ENCODE measurements around the gene PRSS35.
"Not testable (repeated sequence)": the region's sequence is repeated elsewhere in the genome, so short reads cannot be mapped to it uniquely, and the experiment has no call there.

PRSS35 gene

DNA sequence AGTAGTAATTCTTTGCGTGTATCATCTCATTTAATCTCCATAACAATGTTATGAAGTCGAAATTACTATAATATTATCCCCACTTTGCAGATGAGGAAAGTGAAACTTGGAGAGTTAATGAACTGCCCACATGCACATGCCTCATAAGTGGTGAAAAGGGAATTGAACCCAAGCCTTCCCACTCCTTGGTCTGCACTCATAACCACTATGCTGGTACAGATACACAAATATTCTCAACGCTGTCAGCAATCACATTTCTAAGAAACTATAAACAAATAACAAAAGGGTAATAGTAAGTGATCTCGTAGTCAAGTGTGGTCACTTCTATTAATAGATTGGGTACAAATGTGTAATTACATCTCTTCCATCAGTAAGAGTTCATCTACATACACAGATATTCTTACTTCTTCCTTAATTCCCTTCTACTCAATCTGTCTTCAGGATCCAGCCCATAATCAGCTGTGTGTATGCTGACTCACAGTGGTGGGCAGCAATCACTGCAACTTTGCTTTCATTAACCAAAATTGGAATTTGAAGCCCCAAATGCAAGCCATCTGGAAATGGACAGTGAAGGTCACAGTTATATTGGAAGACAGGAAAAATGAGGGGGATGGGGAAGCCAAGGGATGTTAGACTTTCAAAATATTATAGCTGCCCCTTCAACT is 6.6 kb downstream of the PRSS35 start:
- DNase-seq (ENCODE audit: low read depth) = no peak

DNA sequence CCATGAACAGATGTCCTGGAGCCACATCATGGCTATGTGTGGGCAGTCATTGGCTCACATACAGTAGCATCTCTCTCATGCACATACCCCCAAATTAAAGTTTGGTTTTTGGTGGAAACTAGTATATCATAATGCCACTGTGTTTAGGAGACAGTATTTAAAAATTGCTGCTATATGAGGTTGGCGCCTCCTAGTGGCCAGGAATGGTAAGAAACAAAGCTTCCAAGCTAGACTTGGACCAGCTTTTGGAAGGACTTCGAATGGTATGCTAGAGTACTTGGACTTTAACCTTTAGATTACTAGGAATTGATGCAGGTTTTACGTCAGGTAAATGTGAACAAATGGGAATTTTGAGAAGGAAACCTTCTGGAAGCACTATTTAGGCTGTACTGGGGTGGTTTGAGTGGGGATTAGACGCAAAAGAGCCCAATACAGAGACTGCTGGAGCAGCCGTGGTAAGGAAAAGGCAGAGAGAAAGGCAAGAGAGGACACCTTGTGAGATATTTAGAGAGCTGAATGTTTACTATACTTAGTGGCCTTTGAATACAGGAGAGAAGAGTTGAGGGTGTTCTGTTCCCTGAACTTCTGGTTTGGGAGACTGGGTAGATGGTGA is 23.8 kb downstream of the PRSS35 start:
- DNase-seq (ENCODE audit: low read depth) = no peak

DNA sequence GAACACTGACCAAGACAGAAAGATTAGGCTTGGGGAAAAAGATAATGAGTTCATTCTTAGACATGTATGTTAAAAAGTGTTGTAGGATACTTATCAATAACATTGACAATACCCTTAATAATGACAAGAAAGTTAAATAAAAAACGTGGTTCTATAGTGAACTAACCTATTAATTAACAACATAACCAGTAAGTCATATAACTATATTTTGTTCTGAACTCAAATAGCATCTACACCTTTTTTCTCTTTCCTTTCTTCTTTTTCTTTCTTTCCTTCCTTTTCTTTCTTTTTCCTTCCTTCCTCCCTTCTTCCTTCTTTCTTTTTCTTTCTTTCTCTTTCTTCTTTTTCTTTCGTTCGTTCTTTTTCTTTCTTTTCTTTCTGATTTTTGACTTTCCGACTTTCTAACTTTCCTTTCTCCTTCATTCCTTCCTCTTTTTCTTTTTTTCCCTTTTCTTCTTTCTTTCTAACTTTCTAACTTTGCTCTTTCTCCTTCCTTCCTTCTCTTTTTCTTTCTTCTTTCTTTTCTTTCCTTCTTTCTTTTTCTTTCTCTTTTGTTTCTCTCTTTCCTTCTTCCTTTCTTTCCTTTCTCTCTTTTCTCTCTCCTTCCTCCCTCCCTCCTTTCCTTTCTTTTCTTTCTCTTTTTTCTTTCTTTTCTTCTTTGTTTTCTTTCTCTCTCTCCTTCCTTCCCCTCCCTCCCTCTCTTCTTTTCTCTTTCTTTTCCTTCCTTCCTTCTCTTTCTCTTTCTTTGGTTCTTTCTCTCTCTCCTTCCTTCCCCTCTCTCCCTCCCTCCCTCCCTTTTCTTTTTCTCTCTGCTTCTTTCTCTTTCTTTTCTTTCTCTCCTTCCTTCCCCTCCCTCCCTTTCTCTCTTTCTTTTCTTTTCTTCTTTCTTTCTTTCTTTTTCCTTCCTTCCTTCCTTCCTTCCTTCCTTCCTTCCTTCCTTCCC is 24.6 kb downstream of the PRSS35 start:
- DNase-seq (ENCODE audit: low read depth) = no peak

DNA sequence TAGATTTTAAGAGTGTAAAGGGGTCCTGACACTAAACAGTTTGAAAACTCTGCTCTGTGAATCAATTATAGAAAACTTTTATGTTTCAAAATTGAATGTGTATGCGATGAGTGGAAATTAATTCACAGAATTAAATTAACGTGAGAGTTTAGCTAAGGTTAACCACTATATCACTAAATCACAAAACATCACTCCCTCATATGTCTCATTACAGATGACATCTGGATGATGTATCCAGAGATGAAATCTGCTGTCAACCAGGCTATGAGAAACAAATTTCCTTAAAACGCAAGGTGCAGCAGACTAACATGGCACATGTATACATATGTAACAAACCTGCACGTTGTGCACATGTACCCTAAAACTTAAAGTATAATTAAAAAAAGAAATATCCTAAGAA is 27.3 kb downstream of the PRSS35 start:
- no peak for DNase-seq (ENCODE audit: low read depth)

DNA sequence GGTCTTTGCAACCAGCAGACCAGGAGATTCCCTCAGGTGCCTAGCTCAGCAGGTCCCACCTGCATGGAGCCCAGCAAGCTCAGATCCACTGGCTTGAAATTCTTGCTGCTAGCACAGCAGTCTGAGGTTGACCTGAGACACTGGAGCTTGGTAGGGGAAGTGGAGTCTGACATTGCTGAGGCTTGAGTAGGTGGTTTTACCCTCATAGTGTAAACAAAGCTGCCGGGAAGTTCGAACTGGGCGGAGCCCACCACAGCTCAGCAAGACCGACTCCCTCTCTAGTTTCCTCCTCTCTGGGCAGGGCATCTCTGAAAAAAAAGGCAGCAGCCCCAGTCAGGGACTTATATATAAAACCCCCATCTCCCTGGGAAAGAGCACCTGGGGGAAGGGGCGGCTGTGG is 34.3 kb downstream of the PRSS35 start:
- DNase-seq (ENCODE audit: low read depth) = no peak

DNA sequence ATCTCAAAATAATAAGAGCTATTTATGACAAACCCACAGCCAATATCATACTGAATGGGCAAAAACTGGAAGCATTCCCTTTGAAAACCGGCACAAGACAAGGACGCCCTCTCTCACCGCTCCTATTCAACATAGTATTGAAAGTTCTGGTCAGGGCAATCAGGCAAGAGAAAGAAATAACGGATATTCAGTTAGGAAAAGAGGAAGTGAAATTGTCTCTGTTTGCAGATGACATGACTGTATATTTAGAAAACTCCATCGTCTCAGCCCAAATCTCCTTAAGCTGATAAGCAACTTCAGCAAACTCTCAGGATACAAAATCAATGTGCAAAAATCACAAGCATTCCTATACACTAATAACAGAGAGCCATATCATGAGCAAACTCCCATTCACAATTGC is 38.1 kb downstream of the PRSS35 start:
- not testable (repeated sequence) for DNase-seq (ENCODE audit: low read depth)

DNA sequence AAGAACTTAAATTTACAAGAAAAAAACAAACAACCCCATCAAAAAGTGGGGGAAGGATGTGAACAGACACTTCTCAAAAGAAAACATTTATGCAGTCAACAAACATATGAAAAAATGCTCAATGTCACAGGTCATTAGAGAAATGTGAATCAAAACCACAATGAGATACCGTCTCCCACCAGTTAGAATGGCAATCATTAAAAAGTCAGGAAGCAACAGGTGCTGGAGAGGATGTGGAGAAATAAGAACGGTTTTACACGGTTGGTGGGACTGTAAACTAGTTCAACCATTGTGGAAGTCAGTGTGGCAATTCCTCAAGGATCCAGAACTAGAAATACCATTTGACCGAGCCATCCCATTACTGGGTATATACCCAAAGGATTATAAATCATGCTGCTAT is 39.4 kb downstream of the PRSS35 start:
- DNase-seq (ENCODE audit: low read depth) = not testable (repeated sequence)

DNA sequence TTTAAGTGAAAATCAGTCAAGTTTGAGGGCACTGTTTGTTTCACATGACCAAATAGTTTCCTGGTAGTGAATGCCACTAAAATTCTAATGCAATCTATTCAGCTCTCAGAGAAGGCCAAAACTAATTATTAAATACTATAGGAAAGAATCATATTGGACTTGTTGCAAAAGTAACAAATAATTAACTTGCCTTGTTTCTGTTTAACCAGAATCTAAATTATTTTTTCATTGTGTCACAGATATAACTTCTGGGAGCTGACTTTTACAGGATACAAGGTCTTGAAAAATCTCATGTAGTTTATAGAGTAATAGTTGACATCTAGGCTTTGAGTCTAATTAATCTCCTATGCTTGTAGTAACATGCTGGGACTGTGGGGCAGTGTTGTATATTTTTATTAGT is 44.5 kb downstream of the PRSS35 start:
- no peak for DNase-seq (ENCODE audit: low read depth)

DNA sequence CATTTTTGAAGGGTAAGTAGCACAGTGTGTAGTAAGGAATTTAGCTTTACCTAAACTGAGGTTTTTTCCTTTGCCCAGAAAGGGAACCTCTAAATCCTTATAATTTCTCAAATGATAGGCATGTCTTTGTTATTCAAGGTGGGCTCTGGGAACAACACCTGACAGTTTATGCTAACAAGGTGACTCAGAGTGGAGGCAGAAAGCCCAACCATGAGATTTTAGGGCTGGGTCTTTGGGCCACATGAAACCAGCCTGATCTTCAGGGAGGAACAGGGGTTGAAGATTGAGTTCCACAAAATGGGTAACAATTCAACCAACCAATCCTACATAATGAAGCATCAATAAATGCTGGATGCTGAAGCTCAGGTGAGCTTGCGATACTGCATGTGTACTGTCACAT is 46.6 kb downstream of the PRSS35 start:
- DNase-seq (ENCODE audit: low read depth) = no peak

DNA sequence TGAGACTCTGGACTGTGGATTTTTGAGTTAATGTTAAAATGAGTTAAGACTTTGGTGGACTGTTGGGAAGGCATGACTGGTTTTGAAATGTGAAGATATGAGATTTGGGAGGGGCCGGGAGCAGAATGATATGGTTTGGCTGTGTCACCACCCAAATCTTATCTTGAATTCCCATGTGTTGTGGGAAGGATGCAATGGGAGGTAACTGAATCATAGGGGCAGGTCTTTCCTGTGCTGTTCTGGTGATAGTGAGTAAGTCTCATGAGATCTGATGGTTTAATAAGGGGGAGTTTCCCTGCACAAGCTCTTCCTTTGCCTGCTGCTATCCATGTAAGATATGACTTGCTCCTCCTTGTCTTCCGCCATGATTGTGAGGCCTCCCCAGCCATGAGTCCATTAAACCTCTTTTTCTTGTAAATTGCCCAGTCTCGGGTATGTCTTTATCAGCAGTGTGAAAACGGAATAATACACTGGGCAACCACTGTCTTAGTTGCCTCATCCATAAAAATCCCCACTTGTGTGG is 59.4 kb downstream of the PRSS35 start:
- not testable (repeated sequence) for DNase-seq (ENCODE audit: low read depth)

DNA sequence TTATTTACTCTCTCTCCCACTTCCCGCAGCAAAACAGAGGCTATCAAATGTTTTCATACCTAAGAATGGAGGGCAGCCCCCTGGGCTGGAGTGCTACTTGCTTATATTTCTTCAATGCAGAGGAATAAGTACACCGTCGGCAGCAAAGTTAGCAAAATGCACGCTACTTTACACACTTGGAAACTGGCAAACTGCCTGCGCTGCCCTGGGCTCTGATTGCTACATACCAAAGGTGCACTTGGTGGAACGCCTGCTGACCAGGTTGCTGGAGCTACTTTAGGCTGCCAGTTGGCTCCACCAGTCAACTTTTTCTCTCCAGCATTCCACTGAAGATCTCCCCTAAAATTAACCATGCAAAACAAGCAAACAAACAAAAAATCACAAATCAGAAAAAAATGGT is 62.4 kb downstream of the PRSS35 start:
- DNase-seq (ENCODE audit: low read depth) = no peak
